H1 (cell line): ENCODE data around the gene PDE4C. TPM values are rescaled to one million over a fixed set of nuclear protein-coding genes. Genes with fewer than 3 reads are reported as not detected.
A peak's percentile ranks its signal among the peaks of the same experiment; 100 is the strongest.

Experiments
- CTCF ChIA-PET: fragments of 300-600 bp; sonication (Branson Sonifier 250); formaldehyde crosslinking; loops from one replicate; lab custom pipeline; 2021; ENCODE audit not compliant: partially characterized antibody; lab: Charles Lee
- POLR2A ChIA-PET: fragments of 300-600 bp; sonication (Branson Sonifier 250); formaldehyde crosslinking; loops from one replicate; lab custom pipeline; 2021; ENCODE audit warnings: inconsistent platforms; ENCODE audit not compliant: partially characterized antibody; lab: Charles Lee
- DNase-seq, 2 experiments: peaks; one replicate each; pipeline versions ENCODE4 v3.0.0 to v3.0.0-alpha.2; 2010 to 2022; ENCODE audit warnings: low spot score in 2 of 2, low read depth in 1 of 2, mixed read lengths in 1 of 2
- FAIRE-seq: peaks from 2 replicates; lab custom pipeline; 2011; peaks lifted over from hg19 to GRCh38; lab: Jason Lieb, UNC
- H2AFZ ChIP-seq: 2 replicates; pipeline ENCODE4 v1.8.1; 2012; ENCODE audit warnings: low read length, inconsistent platforms
- H2AK5ac ChIP-seq: 2 replicates; pipeline ENCODE4 v1.6.1; 2013; ENCODE audit warnings: low read depth, low read length
- H2BK120ac ChIP-seq: replicated peaks from 2 replicates; pipeline ENCODE3; 2013; ENCODE audit warnings: low read depth, low read length, inconsistent platforms
- H2BK12ac ChIP-seq: 2 replicates; pipeline ENCODE4 v1.6.1; 2013; ENCODE audit warnings: low read depth, low read length
- H2BK15ac ChIP-seq: 2 replicates; pipeline ENCODE4 v1.6.1; 2013; ENCODE audit warnings: low read length
- H2BK20ac ChIP-seq: 2 replicates; pipeline ENCODE4 v1.6.1; 2013; ENCODE audit warnings: low read length
- H2BK5ac ChIP-seq: 2 replicates; pipeline ENCODE4 v1.6.1; 2013; ENCODE audit warnings: low read depth, low read length
- H3K14ac ChIP-seq: 2 replicates; pipeline ENCODE4 v1.6.1; 2013; ENCODE audit warnings: inconsistent platforms; ENCODE audit not compliant: insufficient read length
- H3K18ac ChIP-seq: 2 replicates; pipeline ENCODE4 v1.6.1; 2013; ENCODE audit warnings: low read length; ENCODE audit errors: extremely low read depth
- H3K23ac ChIP-seq: 2 replicates; pipeline ENCODE4 v1.6.1; 2013; ENCODE audit warnings: inconsistent platforms; ENCODE audit not compliant: insufficient read length
- H3K23me2 ChIP-seq: 2 replicates; pipeline ENCODE4 v1.6.1; 2013; ENCODE audit warnings: low read depth, low read length
- H3K27ac ChIP-seq: 2 replicates; pipeline ENCODE4 v1.6.1; 2011; ENCODE audit warnings: low read depth, low read length, inconsistent platforms
- H3K27me3 ChIP-seq, 4 experiments: replicated peaks in 1 of 4; 1 replicate in 1 of 4; 2 replicates in 3 of 4; pipeline versions ENCODE4 v1.6.1 to v1.8.1; 2011 to 2013; ENCODE audit warnings: low read length in 3 of 4, mild to moderate bottlenecking in 3 of 4, inconsistent platforms in 2 of 4, mixed read lengths in 2 of 4, moderate library complexity in 1 of 4; ENCODE audit not compliant: control insufficient read depth in 3 of 4, insufficient read depth in 3 of 4; ENCODE audit errors: extremely low read depth in 1 of 4
- H3K36me3 ChIP-seq, 4 experiments: 2 replicates each; pipeline versions ENCODE4 v1.6.1 to v1.8.1; 2011 to 2013; ENCODE audit warnings: mild to moderate bottlenecking in 4 of 4, low read length in 3 of 4, moderate library complexity in 2 of 4, control low read depth in 1 of 4, inconsistent platforms in 1 of 4; ENCODE audit not compliant: insufficient read depth in 4 of 4, control insufficient read depth in 2 of 4
- H3K4ac ChIP-seq: replicated peaks from 2 replicates; pipeline ENCODE3; 2013; ENCODE audit warnings: low read length, low read depth, mixed read lengths, inconsistent platforms; ENCODE audit not compliant: insufficient read length
- H3K4me1 ChIP-seq, 4 experiments: replicated peaks in 1 of 4; 1 replicate in 1 of 4; 2 replicates in 3 of 4; pipeline versions ENCODE4 v1.6.1 to v1.8.1; 2011 to 2013; ENCODE audit warnings: low read length in 3 of 4, inconsistent platforms in 2 of 4, mixed read lengths in 1 of 4; ENCODE audit not compliant: insufficient read depth in 4 of 4, control insufficient read depth in 3 of 4
- H3K4me2 ChIP-seq, 2 experiments: 2 replicates each; pipeline versions ENCODE4 v1.6.1 to v1.8.1; 2011 to 2013; ENCODE audit warnings: low read depth in 2 of 2, low read length in 2 of 2, control low read depth in 1 of 2, inconsistent platforms in 1 of 2, mild to moderate bottlenecking in 1 of 2; ENCODE audit not compliant: insufficient read depth in 1 of 2
- H3K4me3 ChIP-seq, 4 experiments: fragments of 200-600, 300-600 bp in 1 of 4; sonication (generic), shearing (Covaris generic), sonication (Bioruptor Twin) in 1 of 4; 2 replicates each; pipeline versions ENCODE4 v1.5.1 to v1.8.1; 2011 to 2016; ENCODE audit warnings: low read length in 4 of 4, low read depth in 3 of 4, control low read depth in 2 of 4, inconsistent platforms in 2 of 4, mild to moderate bottlenecking in 2 of 4, mixed read lengths in 1 of 4, moderate library complexity in 1 of 4; ENCODE audit not compliant: insufficient read depth in 2 of 4; ENCODE audit errors: extremely low read depth in 1 of 4
- H3K56ac ChIP-seq: replicated peaks from 2 replicates; pipeline ENCODE3; 2013; ENCODE audit warnings: low read depth, mild to moderate bottlenecking, mixed read lengths, low read length, inconsistent platforms; ENCODE audit not compliant: insufficient read length
- H3K79me1 ChIP-seq: 2 replicates; pipeline ENCODE4 v1.6.1; 2013; ENCODE audit warnings: low read depth, low read length, control low read depth
- H3K79me2 ChIP-seq, 2 experiments: 2 replicates each; pipeline versions ENCODE4 v1.6.1 to v1.8.1; 2012 to 2013; ENCODE audit warnings: low read length in 2 of 2, mild to moderate bottlenecking in 2 of 2, inconsistent platforms in 1 of 2; ENCODE audit not compliant: insufficient read depth in 2 of 2, control insufficient read depth in 1 of 2
- H3K9ac ChIP-seq, 4 experiments: replicated peaks in 1 of 4; 1 replicate in 1 of 4; 2 replicates in 3 of 4; pipeline versions ENCODE4 v1.6.1 to v1.8.1; 2011 to 2013; ENCODE audit warnings: low read depth in 3 of 4, low read length in 3 of 4, control low read depth in 2 of 4, mild to moderate bottlenecking in 2 of 4, moderate library complexity in 2 of 4, inconsistent platforms in 1 of 4; ENCODE audit errors: extremely low read depth in 1 of 4
- H3K9me3 ChIP-seq, 2 experiments: 2 replicates each; pipeline versions ENCODE4 v1.6.1 to v1.8.1; 2012 to 2013; ENCODE audit warnings: mild to moderate bottlenecking in 2 of 2, moderate library complexity in 2 of 2, control low read depth in 1 of 2, inconsistent platforms in 1 of 2, low read depth in 1 of 2, low read length in 1 of 2, mixed read lengths in 1 of 2; ENCODE audit not compliant: insufficient read depth in 2 of 2
- H4K20me1 ChIP-seq, 2 experiments: replicated peaks in 1 of 2; 2 replicates each; pipeline versions ENCODE3 to v1.8.1; 2011 to 2013; ENCODE audit warnings: inconsistent platforms in 2 of 2, low read length in 2 of 2, mild to moderate bottlenecking in 1 of 2; ENCODE audit not compliant: insufficient read depth in 2 of 2, control insufficient read depth in 1 of 2
- H4K5ac ChIP-seq: 2 replicates; pipeline ENCODE4 v1.6.1; 2013; ENCODE audit warnings: low read length, low read depth, mixed read lengths, inconsistent platforms; ENCODE audit not compliant: insufficient read length
- H4K8ac ChIP-seq: 2 replicates; pipeline ENCODE4 v1.8.0; 2013; ENCODE audit warnings: mild to moderate bottlenecking, moderate library complexity, low read length, inconsistent platforms; ENCODE audit not compliant: insufficient read depth; ENCODE audit errors: extremely low read depth
- H4K91ac ChIP-seq: replicated peaks from 2 replicates; pipeline ENCODE3; 2013; ENCODE audit warnings: low read length, mixed read lengths, inconsistent platforms; ENCODE audit not compliant: insufficient read length
- ATF2 ChIP-seq: IDR thresholded peaks from 2 replicates; pipeline ENCODE4 v1.6.1; 2012; ENCODE audit warnings: low read length, inconsistent platforms
- BACH1 ChIP-seq: IDR thresholded peaks from 2 replicates; pipeline ENCODE4 v1.6.1; 2012; ENCODE audit warnings: low read length, improper control_type of control experiment
- GTF2F1 ChIP-seq: IDR thresholded peaks from 2 replicates; pipeline ENCODE4 v1.6.1; 2012; ENCODE audit warnings: low read depth, low read length, improper control_type of control experiment, borderline replicate concordance
- HDAC2 ChIP-seq, 2 experiments: fragments of 300-600 bp in 1 of 2; sonication (generic) in 1 of 2; IDR thresholded peaks; 2 replicates each; pipeline ENCODE4 v1.6.1; 2011 to 2012; ENCODE audit warnings: low read depth in 2 of 2, low read length in 2 of 2, mild to moderate bottlenecking in 2 of 2, moderate library complexity in 2 of 2, borderline replicate concordance in 1 of 2, inconsistent platforms in 1 of 2
- KDM4A ChIP-seq: IDR thresholded peaks from one replicate; pipeline ENCODE4 v1.7.1; 2012; ENCODE audit warnings: low read depth, mild to moderate bottlenecking, moderate library complexity, low read length, inconsistent platforms; ENCODE audit not compliant: severe bottlenecking
- USF2 ChIP-seq: IDR thresholded peaks from 2 replicates; pipeline ENCODE4 v1.6.1; 2011; ENCODE audit warnings: low read length, improper control_type of control experiment
- WGBS, 2 experiments: shearing (Covaris generic) in 1 of 2; methylation state at CpG; one replicate each; pipeline versions ENCODE4 v1.1.6 to v1.1.7; 2013 to 2015; ENCODE audit warnings: low lambda C conversion rate in 2 of 2, mixed read lengths in 2 of 2, inconsistent platforms in 1 of 2, low coverage in 1 of 2, missing lambda C conversion rate in 1 of 2; ENCODE audit not compliant: insufficient replicate concordance in 2 of 2, insufficient coverage in 1 of 2, insufficient read length in 1 of 2; ENCODE audit errors: extremely low coverage in 1 of 2, missing lambda C conversion rate in 1 of 2; 5-methylcytosine and 5-hydroxymethylcytosine counted together
- polyA plus RNA-seq, 7 experiments: library from polyadenylated mRNA; depleted of rRNA in 3 of 7; stranded (reverse) in 5 of 7; unstranded in 2 of 7; fragments of >200 nt in 5 of 7; fragments of 200-250 nt in 2 of 7; gene quantifications; 1 replicate in 5 of 7; 2 replicates in 1 of 7; 4 replicates in 1 of 7; pipeline versions ENCODE4 v1.2.1 to v1.2.3, GENCODE V29; 2011 to 2013; ENCODE audit warnings: missing spikeins in 2 of 7, mixed read lengths in 2 of 7
- total RNA-seq: library from RNA; stranded (reverse); fragmentation: NEBNext Ultra II Directional; extraction: Animal tissue kit (Norgen Biotek cat#: 25700); gene quantifications from 2 replicates; pipeline ENCODE4 v1.2.1, GENCODE V29; 2021

The PDE4C gene
- total and polyA plus RNA-seq, 2 of the 8 experiments (the other 6 are each of a cell fraction or from before 2014, with no cell fraction given) = 2.7 to 3.1 TPM

GRCh38 chr19:18203408-18203862 is 22.8 kb downstream of the PDE4C start:
- Histone ChIP-seq H4K5ac (no peak overlapping the region), H2AFZ (no peak overlapping the region), H3K27me3 (no peaks in the 10 kb centered on the region; a peak in 1 of 7 replicates), H3K4ac (no peak overlapping the region), H4K91ac (peak overlapping the region; percentile 63), H2BK20ac (0 out of 2 replicates have a peak overlapping the region, but pooled peaks have one; percentile 48), H3K4me1 (peaks cover 0 to 11% (median 7%) of the 10 kb centered on the region in 4 experiments; a peak in 5 of 7 replicates), H3K4me3 (peak overlapping the region; percentile 56 to 81 (median 74)), H3K23me2 (peaks cover 12% of the 10 kb centered on the region), H2BK120ac (no peak overlapping the region), H2BK15ac (peak overlapping the region; percentile 2; the same call in 1 of the 2 replicates), H2BK12ac (peak overlapping the region; percentile 3; the same call in 1 of the 2 replicates), H3K79me2 (0 out of 4 replicates have a peak, but pooled peaks cover 0 to 4% of the 10 kb centered on the region in 2 experiments), H3K27ac (no peak overlapping the region), H3K4me2 (peak overlapping the region; percentile 79 to 92), H3K9ac (peak overlapping the region in 3 of 4 experiments; percentile 37 to 42 (median 41); a peak in 4 of 7 replicates), H3K79me1 (peaks cover 5% of the 10 kb centered on the region), H3K14ac (no peak overlapping the region), H4K8ac (peak overlapping the region; percentile 75; the same call in 1 of the 2 replicates), H3K23ac (no peak overlapping the region), H3K18ac (peak overlapping the region; percentile 84), H2AK5ac (no peak overlapping the region), H4K20me1 (peaks cover 1 to 13% of the 10 kb centered on the region in 2 experiments), H3K9me3 (no peaks in the 10 kb centered on the region), H2BK5ac (0 out of 2 replicates have a peak overlapping the region, but pooled peaks have one; percentile 4), H3K36me3 (peaks cover 3 to 5% (median 3%) of the 10 kb centered on the region in 4 experiments; a peak in 6 of 8 replicates), H3K56ac (no peak overlapping the region)
- POLR2A ChIA-PET = interaction anchor here (0.6 to 7.3 kb wide), 11 partner anchors 9 to 112 kb away, joined by 3 to 65 read pairs (median 4); partner anchors contain the start of genes JUND and MPV17L2
- CTCF ChIA-PET = interaction anchor here (0.6 to 11.5 kb wide), 11 partner anchors 12 to 135 kb away, joined by 3 to 305 read pairs (median 3); partner anchors contain the start of gene PDE4C
- no peak for DNase-seq
- 3% methylated on average over 24 of the region's 38 CpGs; no CpG with 5 or more reads in 1 of the 2 experiments for WGBS, 2 experiments
- FAIRE-seq = no peak
- TF ChIP-seq BACH1 (peak; percentile 81), GTF2F1 (0 out of 2 replicates have a peak, but pooled peaks have one; percentile 1), ATF2 (no peak), USF2 (no peak), HDAC2 (IDR thresholded peaks at IDR 0.05; ENCODE audit: borderline replicate concordance in 1 of 2, low read depth in 2 of 2, low read length in 2 of 2) (0 out of 4 replicates have a peak, but pooled peaks of 1 of the 2 experiments have one; percentile 95), KDM4A (peak; percentile 56)
